Hematopoietic multipotent progenitor cell treated with erythropoietin and hydrocortisone succinate and interleukin-3 and kit ligand, for 8 days (in vitro differentiated cells): ENCODE results near the gene HLF.

Experiments
- DNase-seq: peaks from one replicate; pipeline ENCODE4 v3.0.0-alpha.2; 2015

Gene HLF

DNA sequence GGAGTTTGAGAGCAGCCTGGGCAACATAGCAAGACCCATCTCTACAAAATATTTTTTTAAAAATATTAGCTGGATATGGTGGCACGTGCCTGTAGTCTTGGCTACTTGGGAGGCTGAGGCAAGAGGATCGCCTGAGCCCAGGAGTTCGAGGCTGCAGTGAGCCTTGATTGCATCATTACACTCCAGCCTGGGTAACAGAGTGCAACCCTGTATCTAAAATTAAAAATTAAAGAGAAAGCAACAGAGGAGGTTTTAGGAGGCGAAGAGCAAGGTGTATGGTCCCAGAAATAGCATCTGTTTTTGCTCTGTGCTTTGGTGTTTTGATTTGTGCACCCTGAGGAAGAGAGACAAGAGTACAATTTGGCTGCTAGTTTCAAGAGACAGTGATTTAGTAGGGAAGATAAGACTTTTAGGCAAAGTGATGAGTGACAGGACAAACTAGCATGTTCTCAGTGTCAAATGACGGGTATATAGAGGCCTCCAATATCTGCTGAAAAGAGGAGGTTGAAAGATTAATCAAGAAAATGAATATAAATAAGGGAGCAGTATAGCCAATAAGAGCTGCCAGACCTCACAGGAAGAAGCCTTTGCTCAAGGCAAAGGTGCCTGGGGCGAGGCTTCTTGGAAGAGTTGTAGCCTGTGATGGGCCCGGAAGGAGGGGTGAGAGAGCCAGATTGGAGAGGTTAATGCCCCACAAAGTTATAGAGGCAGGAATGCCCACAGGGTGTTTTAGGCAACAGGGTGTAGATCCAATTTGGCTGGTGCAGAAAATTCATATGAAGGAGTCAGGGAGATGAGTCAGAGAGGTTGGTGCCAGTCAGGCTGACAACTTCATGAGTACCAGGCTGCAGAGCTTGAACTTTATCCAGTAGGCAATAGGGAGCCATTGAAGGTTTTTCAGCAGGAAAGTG is 11.4 kb downstream of the HLF start:
- DNase-seq, result no peak

DNA sequence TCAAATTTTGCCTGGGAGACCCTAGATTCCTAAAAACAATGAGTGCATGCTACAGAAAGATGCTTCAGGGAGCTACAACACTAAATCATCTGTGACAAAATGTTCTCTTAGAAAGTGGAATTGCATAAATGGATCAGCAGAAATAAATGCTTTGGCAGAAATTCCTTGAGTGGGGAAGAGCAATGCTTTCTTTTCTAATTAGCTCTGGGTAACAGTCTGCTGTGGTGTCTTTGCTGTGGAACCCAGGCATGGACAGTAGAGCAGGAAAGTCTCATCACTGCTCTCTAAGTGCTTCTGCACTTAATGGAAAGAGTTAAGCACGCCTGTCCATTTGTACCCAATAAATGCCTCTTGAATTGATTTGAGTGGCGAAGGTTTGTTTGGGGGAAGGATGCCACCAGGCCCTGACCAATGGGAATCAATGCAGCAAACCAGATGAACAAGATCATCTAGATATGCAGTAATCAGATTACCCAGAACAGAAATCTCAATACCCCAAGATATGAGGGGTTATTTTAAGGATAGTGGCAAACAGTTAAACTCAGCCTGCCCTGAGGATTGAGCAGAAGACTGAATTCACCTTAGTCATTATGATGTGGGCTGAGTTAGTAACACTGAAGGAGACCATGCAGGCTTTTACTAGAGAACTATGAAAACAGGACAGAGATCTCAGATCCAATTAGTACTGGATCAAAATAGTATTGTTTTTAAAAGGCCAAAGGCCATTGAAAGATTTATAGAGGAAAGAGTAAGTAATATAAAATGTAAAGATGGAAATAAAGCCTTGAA is 13.6 kb downstream of the HLF start:
- no peak for DNase-seq

DNA sequence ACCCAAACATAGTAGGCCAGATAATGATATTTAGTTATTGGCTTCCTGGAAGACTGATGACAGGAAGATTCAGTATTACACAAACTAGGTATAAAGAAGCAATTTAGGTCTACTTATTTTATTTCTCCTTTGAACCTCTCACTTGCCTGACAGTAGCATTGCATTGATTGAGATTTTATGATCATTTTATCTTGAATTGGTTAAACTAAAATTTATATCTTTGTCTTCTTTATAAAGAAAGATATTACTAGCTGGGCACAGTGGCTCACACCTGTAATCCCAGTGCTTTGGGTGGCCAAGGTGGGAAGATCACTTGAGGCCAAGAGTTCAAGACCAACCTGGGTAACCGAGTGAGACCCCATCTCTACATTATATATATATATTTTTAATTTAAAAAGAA is 14.4 kb downstream of the HLF start:
- no peak for DNase-seq

GRCh38 chr17:55279788-55280187 is 15.0 kb downstream of the HLF start:
- no peak for DNase-seq

GRCh38 chr17:55280212-55280611 is 15.5 kb downstream of the HLF start:
- no peak for DNase-seq

- DNase-seq, result no peak
Measured at GRCh38 chr17:55281649-55282378, 17.1 kb downstream of the HLF start.

GRCh38 chr17:55282379-55282702 is 17.6 kb downstream of the HLF start:
- no peak for DNase-seq

DNA sequence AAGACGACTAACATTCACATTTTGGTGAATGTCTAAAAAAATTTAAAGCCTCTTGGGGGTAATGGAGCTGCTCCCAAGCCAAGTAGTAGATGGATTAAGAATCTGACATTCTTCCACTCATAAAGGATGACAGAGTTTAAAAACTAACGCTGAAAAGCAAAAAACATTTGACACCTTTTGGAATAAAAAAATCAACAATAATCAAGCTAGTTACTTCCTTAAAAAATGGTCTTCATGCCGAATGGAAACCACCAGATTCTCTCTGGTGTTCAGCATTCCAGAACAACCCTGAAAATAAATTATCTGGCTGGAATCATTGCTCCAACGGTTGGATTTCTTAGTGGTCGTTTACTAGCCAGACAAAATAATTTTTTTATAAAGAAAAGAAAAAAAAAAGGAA is 18.0 kb downstream of the HLF start:
- DNase-seq, result no peak

GRCh38 chr17:55283256-55283965 is 18.7 kb downstream of the HLF start:
- no peak for DNase-seq

DNA sequence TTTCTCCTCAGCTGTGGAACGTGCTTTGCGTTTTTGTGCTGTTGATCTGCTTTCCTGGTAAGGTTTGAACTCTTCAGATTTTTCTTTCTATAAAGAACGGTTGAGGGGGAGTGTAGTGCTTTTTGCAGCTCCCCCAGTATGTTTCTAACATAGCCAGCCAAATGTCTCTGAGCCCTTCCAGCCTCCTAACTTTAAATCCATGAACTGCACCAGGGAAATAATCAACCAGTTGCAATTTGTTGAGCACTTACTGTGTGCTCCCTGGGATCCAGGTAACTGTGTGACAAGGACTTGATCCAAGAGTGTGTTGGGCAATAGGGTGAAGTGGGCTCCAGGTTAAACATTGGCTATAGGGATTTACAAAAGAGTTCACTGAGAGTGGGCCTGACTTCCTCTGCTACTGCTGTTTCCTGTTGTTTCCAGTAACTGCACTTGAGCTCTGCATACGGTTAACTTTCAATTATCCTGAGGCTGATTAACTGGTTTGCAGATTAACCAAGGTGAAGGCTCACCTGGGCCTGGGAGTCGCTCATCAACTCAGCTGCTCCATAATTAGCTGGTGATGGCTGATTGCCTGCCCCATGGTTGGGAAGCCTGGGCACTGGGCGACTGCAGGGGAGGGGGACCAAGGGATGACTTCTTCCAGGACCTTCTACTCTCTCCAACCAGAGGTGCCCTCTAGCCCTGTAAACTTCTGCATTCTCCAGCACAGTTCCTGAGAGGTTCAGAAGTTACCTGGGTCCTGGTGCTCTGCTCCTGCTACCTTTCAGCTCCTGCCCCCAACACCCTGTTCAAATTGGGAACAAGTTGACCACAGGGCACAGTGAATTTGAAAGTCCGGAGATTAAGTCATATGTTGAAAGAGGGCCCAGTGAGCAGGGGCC is 19.5 kb downstream of the HLF start:
- no peak for DNase-seq

- no peak for DNase-seq
Measured at GRCh38 chr17:55284944-55285339, 20.2 kb downstream of the HLF start.

- DNase-seq, result no peak
Measured at GRCh38 chr17:55285340-55286301, 20.9 kb downstream of the HLF start.

DNA sequence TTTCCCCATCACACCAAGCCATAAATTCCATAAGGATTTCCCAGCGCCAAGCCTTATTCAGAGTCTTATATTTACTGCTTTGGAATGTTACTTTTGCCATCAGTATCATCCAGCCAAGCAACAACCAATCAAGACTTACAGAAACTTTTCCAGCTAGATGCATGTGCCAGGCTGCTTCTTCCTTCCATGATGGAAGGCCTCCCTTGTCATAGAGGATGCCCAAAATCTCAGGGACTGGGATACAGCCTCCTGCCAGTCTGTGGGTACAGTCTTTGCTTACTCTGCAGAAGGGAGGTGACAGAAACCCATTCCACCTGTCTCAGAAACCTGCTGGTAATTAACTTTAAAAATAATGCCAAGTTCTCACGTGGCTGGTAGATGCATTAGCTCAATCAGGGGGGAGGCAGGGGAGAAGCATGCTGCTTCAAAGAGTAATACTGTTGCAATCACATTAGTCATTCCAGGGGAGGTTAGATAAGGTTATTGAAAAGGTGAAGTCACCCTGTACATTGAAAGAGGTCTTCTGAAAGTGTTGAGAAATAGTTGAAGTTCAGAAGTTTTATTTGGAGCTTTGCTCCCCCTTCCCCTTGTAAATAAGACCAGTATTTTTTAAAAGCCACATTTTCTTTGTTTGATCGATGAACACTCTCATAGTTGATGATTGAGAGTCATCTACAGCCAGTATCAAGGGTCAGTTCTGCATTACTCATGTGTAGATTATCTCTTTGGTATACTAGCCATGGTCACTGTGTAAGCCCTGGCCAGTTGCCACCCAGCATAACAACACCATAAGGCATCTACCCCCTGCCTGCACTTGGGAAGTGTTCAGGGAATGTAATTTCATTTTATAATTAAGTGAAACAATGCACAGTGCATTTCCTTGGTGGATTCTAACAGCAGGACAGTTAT is 22.2 kb downstream of the HLF start:
- DNase-seq, result no peak

DNA sequence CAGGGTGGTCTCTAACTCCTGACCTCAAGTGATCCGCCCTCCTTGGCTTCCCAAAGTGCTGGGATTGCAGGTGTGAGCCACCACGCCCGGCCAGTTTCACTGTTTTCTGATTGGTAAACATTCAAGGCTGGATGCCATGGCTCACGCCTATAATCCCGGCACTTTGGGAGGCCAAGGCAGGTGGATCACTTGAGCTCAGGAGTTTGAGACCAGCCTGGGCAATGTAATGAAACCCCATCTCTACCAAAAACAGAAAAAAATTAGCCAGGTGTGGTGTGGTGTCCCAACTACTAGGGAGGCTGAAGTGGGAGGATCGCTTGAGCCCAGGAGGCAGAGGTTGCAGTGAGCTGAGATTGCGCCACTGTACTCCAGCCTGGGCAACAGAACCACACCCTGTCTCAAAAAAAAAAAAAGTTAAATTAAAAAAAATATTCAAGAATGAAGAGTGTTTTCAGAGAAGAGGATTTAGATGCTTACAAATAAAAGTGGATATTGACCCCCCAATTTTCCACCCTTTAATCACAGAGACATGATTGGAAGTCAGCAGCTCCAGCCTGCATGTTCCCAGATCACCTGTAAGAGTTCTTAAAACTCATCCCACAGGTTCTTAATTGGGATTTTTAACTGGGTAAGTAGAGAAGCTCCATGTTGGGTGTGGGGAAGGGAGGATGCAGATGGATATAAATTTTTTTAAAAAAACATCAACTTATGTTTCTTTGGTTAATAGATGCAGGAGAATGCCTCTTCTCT is 23.8 kb downstream of the HLF start:
- DNase-seq, result no peak

DNA sequence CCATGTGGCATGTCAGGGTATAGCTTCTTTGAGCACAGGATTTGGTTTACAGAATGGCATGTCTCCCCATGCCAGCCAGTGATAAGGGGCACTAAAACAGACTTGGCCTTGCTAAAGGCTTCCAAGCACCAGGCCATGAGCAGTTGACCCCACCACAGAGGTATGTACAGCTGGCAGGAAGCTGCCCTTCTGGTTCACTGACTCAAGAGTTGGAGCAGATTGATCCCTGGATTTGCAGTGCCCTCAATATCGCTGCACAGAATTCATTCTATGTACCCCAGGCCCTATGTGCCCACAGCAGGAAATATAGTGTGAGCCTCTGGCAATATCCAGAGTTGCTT is 24.3 kb downstream of the HLF start:
- DNase-seq, result no peak

- DNase-seq, result no peak
Measured at GRCh38 chr17:55289978-55290377, 25.2 kb downstream of the HLF start.

- DNase-seq, result no peak
Measured at GRCh38 chr17:55290492-55291113, 25.8 kb downstream of the HLF start.

GRCh38 chr17:55291114-55291507 is 26.4 kb downstream of the HLF start:
- DNase-seq, result no peak
